ENCODE results near the gene CHAT.

DNA sequence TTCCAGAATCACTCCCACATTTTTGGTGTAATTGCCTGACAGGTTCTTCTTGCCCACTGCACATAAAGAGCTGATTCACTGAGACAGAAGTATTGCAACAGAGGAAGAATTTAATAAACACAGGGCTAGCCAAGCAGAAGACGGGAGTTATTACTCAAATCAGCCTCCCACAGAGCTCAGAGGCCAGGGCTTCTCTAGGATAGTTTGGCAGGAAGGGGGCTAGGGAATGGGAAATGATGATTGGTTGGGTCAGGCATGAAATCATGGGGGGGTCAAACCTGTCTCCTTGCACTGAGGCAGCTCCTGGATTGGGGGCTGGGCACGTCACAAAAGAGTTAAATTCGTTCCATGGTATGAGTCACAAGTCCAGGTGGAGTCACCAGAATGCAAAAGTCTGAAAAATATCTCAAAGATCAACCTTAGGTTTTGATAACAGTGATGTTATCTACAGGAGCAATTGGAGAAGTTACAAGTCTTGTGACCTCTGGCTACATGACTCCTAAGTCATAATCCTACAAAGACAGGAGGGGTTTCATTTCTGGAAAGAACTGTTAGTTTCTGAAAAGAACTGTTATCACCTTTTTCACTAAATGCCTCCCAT is 44.7 kb upstream of the CHAT start:
- TF ChIP-seq, protein P1, sequence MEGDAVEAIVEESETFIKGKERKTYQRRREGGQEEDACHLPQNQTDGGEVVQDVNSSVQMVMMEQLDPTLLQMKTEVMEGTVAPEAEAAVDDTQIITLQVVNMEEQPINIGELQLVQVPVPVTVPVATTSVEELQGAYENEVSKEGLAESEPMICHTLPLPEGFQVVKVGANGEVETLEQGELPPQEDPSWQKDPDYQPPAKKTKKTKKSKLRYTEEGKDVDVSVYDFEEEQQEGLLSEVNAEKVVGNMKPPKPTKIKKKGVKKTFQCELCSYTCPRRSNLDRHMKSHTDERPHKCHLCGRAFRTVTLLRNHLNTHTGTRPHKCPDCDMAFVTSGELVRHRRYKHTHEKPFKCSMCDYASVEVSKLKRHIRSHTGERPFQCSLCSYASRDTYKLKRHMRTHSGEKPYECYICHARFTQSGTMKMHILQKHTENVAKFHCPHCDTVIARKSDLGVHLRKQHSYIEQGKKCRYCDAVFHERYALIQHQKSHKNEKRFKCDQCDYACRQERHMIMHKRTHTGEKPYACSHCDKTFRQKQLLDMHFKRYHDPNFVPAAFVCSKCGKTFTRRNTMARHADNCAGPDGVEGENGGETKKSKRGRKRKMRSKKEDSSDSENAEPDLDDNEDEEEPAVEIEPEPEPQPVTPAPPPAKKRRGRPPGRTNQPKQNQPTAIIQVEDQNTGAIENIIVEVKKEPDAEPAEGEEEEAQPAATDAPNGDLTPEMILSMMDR (IDR thresholded peaks at IDR 0.05), result no peak
- TF ChIP-seq POLR2A (IDR thresholded peaks at IDR 0.05), result no peak

All from body of pancreas (tissue), 4 donors.